NT2/D1 (cell line): Measurements from ENCODE around the gene MBTPS1.

Experiments used
- SUZ12 ChIP-seq: IDR thresholded peaks from 2 replicates; pipeline ENCODE4 v1.6.1; 2011; ENCODE audit not compliant: insufficient read length, insufficient read depth; ENCODE audit errors: extremely low read depth
- YY1 ChIP-seq: IDR thresholded peaks from 2 replicates; pipeline ENCODE4 v1.6.1; 2011; ENCODE audit not compliant: insufficient read length, insufficient read depth
- ZNF274 ChIP-seq: IDR thresholded peaks from 2 replicates; pipeline ENCODE4 v1.6.1; 2011; ENCODE audit warnings: mild to moderate bottlenecking, low read depth, low read length

DNA sequence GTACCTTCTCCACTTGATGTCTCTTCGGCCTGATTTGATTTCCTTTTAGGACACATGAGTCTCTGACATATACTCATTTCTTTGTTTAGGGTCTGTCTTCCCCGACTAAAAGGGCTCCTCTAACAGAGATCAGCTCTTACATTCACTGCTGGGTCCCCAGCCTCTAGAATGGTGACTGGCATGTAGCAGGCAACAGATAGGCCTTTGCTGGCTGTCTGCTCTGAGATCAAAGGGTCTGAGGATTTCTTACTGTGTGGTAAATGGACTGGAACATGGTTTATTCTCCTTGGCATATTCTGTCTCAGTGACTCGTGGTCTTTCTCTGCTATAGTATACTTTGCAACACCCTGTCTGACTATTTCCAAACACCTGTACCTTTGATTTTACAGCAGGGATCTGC is 45.1 kb upstream of the MBTPS1 start:
- no peak for TF ChIP-seq ZNF274
- TF ChIP-seq YY1: no peak
- no peak for TF ChIP-seq SUZ12
